Loucy (cell line): Measurements from ENCODE around the gene MRAP2.

Experiments used
- EZH2phosphoT487 ChIP-seq: fragments of 200-600 bp; IDR thresholded peaks from 2 replicates; pipeline ENCODE4 v1.6.1; 2018; ENCODE audit warnings: antibody characterized with exemption, mild to moderate bottlenecking, moderate library complexity, borderline replicate concordance
- TF ChIP-seq, protein P1 (sequence below): fragments of 200-600 bp; sonication (generic); conservative IDR thresholded peaks from 2 replicates; pipeline ENCODE4 v1.5.1; 2014; ENCODE audit warnings: mild to moderate bottlenecking, antibody characterized with exemption, low read length

DNA sequence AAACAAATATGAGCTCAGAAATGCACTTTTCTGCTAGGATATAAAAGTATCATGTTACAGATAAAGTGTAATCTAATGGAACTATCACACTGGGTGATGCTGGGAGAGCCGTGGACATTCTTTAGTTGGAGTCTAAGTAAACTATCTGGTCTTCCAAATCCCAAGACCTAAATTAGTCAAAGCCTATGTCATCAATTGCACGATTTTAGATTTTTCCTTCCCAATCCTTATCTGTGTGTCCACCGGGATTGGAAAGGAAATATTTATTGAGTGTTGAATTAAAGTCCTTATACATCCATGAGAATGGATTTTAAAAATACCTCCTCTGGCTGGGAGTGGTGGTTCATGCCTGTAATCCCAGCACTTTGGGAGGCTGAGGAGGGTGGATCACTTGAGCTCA lies 19.6 kb upstream of the MRAP2 start:
- TF ChIP-seq, protein P1, sequence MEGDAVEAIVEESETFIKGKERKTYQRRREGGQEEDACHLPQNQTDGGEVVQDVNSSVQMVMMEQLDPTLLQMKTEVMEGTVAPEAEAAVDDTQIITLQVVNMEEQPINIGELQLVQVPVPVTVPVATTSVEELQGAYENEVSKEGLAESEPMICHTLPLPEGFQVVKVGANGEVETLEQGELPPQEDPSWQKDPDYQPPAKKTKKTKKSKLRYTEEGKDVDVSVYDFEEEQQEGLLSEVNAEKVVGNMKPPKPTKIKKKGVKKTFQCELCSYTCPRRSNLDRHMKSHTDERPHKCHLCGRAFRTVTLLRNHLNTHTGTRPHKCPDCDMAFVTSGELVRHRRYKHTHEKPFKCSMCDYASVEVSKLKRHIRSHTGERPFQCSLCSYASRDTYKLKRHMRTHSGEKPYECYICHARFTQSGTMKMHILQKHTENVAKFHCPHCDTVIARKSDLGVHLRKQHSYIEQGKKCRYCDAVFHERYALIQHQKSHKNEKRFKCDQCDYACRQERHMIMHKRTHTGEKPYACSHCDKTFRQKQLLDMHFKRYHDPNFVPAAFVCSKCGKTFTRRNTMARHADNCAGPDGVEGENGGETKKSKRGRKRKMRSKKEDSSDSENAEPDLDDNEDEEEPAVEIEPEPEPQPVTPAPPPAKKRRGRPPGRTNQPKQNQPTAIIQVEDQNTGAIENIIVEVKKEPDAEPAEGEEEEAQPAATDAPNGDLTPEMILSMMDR = no peak
- TF ChIP-seq EZH2phosphoT487 = no peak
